Coronary artery (tissue), 2 donors: ENCODE measurements around the gene STAU1.

Experiments used
- DNase-seq: peaks from one replicate; pipeline ENCODE4 v3.0.0-alpha.2; 2017; ENCODE audit warnings: low spot score
- H3K27ac ChIP-seq, 2 donors: fragments of 200-600 bp; sonication (generic); one replicate each; pipeline ENCODE4 v1.5.1; 2016 to 2019
- H3K4me3 ChIP-seq: fragments of 200-600 bp; sonication (generic); 2 replicates; pipeline ENCODE4 v1.5.1; 2016; ENCODE audit warnings: mild to moderate bottlenecking, moderate library complexity
- TF ChIP-seq, protein P1 (sequence below): fragments of 200-600 bp; sonication (generic); IDR thresholded peaks from one replicate; pipeline ENCODE4 v1.5.1; 2019; ENCODE audit warnings: antibody characterized with exemption

The STAU1 gene

DNA sequence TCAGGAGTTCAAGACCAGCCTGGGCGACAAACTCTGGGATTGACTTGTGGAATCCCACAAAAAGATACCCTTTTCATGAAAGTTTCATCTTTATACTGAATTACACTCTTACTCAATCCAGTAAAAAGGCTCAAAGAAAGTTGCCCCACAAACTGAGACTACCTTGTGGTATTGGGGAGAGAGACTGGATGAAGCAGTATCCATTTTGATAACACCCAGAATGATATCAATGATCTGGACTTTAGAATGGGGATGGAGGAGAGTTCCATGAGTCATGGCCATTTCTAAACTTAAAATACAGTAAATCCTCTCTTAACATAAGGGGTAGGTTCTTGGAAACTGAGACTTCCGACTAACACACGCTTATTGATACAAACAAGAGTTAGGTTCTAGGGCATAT is 4.7 kb downstream of the STAU1 start:
- Histone ChIP-seq H3K4me3 (no peak overlapping the region), H3K27ac (no peak overlapping the region)
- TF ChIP-seq, protein P1, sequence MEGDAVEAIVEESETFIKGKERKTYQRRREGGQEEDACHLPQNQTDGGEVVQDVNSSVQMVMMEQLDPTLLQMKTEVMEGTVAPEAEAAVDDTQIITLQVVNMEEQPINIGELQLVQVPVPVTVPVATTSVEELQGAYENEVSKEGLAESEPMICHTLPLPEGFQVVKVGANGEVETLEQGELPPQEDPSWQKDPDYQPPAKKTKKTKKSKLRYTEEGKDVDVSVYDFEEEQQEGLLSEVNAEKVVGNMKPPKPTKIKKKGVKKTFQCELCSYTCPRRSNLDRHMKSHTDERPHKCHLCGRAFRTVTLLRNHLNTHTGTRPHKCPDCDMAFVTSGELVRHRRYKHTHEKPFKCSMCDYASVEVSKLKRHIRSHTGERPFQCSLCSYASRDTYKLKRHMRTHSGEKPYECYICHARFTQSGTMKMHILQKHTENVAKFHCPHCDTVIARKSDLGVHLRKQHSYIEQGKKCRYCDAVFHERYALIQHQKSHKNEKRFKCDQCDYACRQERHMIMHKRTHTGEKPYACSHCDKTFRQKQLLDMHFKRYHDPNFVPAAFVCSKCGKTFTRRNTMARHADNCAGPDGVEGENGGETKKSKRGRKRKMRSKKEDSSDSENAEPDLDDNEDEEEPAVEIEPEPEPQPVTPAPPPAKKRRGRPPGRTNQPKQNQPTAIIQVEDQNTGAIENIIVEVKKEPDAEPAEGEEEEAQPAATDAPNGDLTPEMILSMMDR: no peak
- no peak for DNase-seq

DNA sequence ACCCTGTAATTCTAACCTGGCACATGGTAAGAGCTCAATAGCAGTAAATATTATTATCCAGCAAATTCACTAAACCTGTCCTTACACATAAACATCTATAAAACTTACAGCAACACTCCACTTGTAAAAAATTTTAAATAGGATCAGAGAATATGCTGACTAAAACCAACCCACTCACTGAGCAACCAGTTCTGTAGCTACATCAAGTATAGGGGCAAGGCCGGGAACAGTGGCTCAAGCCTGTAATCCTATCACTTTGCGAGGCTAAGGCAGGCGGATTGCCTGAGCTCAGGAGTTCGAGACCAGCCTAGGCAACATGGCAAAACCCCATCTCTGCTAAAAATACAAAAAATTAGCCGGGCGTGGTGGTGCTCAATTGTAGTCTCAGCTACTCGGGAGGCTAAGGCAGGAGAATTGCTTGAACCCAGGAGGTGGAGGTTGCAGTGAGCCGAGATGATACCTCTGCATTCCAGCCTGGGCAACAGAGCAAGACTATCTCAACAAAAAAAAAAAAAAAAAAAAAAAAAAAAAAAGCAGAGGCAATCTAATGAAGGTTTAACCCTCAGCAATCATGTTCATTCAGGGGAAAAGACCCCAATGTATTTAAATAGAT is 6.8 kb downstream of the STAU1 start:
- H3K4me3 ChIP-seq: no peak overlapping the region
- no peak for DNase-seq
- TF ChIP-seq, protein P1: no peak
- H3K27ac ChIP-seq: no peak overlapping the region

DNA sequence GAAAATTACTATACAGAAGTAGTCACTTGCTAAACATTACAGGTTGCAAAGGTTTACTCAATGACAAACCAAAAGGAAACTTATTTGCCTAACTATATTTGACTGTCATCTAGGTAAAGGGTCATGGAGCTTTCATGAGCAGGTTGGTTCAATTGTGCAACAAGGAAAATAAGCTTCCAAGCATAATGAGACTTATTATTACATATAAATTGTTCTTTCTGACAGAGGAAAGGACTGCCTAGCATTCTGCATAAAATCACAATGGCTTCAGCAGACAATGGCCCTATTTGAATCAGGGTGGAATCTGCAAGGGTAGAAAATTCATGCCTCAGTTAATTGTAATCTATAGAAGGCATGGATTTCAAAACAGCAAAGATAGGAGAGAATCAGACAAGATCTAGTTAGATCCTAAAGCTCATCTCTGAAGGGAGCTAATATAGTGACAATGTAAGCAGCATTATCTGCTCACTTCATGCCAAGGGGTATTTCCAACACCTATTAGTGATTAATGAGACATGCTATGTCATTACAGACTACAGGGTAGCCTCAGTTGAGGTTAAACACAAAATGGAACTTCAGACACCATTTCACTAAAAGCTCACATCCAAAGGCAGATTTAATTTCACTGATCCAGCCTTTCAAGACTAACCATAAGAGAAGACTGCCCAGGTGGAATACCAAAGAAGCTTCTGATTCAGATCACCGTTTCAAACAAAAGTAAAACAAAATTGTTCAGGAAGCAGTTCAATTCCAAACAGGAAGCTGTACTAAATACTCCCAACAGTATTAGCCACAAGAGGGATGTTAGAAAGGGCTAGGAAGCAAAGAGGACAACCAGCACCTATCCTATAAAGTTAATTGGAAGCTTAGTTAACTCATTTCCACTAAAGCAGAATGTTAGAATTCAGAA is 8.5 kb downstream of the STAU1 start:
- TF ChIP-seq, protein P1: no peak
- Histone ChIP-seq H3K4me3 (no peak overlapping the region), H3K27ac (no peak overlapping the region)
- DNase-seq: no peak

DNA sequence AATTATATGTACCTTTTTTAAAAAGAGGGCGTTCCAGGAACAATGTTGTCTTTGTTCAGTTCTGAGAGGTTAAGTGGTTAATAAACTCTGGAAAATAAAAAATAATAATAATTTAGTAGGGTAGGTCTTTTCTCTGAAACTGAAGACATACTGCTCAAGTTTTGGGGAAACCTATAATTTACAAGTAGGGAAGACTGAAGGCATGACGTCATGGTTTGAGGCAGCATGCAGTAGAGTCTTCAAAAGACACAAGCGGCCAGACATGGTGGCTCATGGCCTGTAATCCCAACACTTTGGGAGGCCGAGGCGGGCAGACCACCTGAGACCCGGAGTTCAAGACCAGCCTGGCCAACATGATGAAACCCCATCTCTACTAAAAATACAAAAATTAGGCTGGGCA is 14.0 kb downstream of the STAU1 start:
- TF ChIP-seq, protein P1: no peak
- DNase-seq: no peak
- H3K4me3 ChIP-seq: no peak overlapping the region
- H3K27ac ChIP-seq: no peak overlapping the region

DNA sequence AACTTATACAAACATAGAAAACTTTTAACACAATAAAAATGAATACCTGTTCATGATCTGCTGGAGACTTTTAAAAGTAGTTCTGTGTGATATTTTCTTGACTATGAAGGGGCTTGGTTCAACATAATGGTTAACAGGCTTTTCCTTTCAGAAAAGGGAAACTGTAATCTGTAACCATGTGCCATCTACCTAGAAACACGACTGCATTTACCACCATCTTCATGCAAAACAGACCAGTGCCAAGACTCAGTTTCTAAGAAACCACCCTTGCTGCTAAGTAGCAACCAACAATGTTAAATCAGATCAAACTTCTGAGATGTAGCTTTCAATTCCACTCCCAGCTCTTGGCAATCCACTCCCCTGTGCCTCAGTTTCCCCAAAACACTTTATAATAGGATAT is 15.7 kb downstream of the STAU1 start:
- no peak overlapping the region for H3K4me3 ChIP-seq
- DNase-seq: no peak
- no peak overlapping the region for H3K27ac ChIP-seq
- TF ChIP-seq, protein P1: no peak

DNA sequence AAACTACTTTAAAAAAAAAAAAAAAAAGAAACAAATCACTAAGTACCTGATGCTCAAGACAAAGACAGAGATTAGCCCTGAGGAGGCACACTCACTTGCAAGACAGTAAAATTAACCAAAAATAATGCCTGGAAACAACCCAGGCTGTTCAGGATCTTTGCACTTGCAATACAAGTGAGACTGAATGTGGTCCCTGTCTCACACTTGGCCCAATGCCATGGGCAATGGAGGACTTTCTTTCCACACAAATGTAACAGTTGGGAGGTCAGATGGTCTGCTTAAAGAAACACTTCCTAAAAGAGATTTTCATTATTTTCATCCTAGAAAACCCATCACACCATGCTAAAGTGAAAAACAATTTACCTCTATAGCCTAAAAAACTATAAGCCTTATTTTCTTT is 16.2 kb downstream of the STAU1 start:
- no peak overlapping the region for H3K27ac ChIP-seq
- TF ChIP-seq, protein P1: no peak
- no peak for DNase-seq
- H3K4me3 ChIP-seq: no peak overlapping the region

DNA sequence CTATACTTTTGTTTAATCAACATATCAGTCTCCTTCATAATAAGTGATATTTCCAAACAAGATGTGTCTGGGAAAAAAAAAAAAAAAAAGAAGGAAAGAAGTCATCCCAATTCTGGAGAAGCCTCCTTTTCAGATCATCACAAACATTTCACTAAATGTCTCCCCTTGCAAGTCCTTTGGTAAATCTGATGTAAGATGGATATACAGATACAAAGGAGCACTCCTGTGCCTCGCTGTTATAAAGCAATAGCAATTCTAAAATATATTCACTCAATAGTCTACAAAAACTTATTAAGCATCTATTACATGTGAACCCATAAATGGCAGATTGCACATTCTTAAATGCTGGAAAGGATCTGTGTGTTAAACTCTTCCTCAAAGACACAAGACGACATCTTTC is 17.4 kb downstream of the STAU1 start:
- H3K27ac ChIP-seq: no peak overlapping the region
- DNase-seq: no peak

More for the DNA sequence above, 17.4 kb downstream of the STAU1 start:
- H3K4me3 ChIP-seq: no peak overlapping the region
- TF ChIP-seq, protein P1: no peak
